PC-3 (cell line): ENCODE data around the gene SBNO2.

ENCODE experiments used
- CTCF ChIP-seq: fragments of 300-600 bp; sonication (generic); conservative IDR thresholded peaks from 2 replicates; pipeline ENCODE4 v1.5.1; 2017; ENCODE audit warnings: antibody characterized with exemption, low read depth, mild to moderate bottlenecking, low read length
- EZH2 ChIP-seq: fragments of 300-600 bp; sonication (generic); IDR thresholded peaks from one replicate; pipeline ENCODE4 v1.6.1; 2017; ENCODE audit warnings: antibody characterized with exemption, mild to moderate bottlenecking, low read length; ENCODE audit not compliant: unreplicated experiment

- no peak for TF ChIP-seq CTCF
- TF ChIP-seq EZH2: no peak
These were observed 19.2 kb downstream of the SBNO2 start for GRCh38 chr19:1154731-1155351.
